HCT116 (cell line): ENCODE data around the gene KNCN. TPM values are rescaled to one million over a fixed set of nuclear protein-coding genes. Genes with fewer than 3 reads are reported as not detected.
A peak's percentile ranks its signal among the peaks of the same experiment; 100 is the strongest.

ENCODE experiments used
- ATAC-seq: fragments of 200-7000 bp; cut with Tn5 transposase; 2 replicates; pipeline ENCODE4 v1.9.1; 2020; ENCODE audit warnings: mild to moderate bottlenecking, moderate library complexity
- BruUV-seq: library from RNA; stranded (reverse); fragments of 400-500 nt; replicated peaks from 2 replicates; lab custom pipeline; 2021; lab: Mats Ljungman, UMichigan
- CTCF ChIA-PET: fragments of 300-600 bp; sonication (Branson Sonifier 250); formaldehyde crosslinking; loops from one replicate; lab custom pipeline; 2021; ENCODE audit warnings: antibody characterized with exemption; lab: Charles Lee
- POLR2A ChIA-PET: fragments of 300-600, 350-600 bp; sonication (Branson Sonifier 250); formaldehyde crosslinking; loops from one replicate; lab custom pipeline; 2021; ENCODE audit warnings: antibody characterized with exemption; lab: Charles Lee
- RAD21 ChIA-PET, 2 experiments: fragments of 300-600 bp; sonication (Branson Sonifier 250); formaldehyde crosslinking; loops; one replicate each; lab custom pipeline; 2023; ENCODE audit warnings: low total read pairs in 2 of 2; ENCODE audit not compliant: uncharacterized antibody in 2 of 2, unreplicated experiment in 2 of 2, low non-redundant PET in 1 of 2; lab: Charles Lee
- DNase-seq: peaks from one replicate; pipeline ENCODE4 v3.0.0-alpha.2; 2010; ENCODE audit warnings: low read depth, low spot score
- H2AFZ ChIP-seq: fragments of 200-600 bp; shearing (Covaris generic), sonication (generic); 2 replicates; pipeline ENCODE4 v1.6.1; 2017; ENCODE audit warnings: low read depth, mixed run types, mixed read lengths, antibody characterized with exemption, low read length; ENCODE audit not compliant: poor library complexity, severe bottlenecking
- H3K27ac ChIP-seq: 2 replicates; pipeline ENCODE4 v1.5.1; 2012; ENCODE audit warnings: low read depth, low read length
- H3K27me3 ChIP-seq: fragments of 200-600 bp; sonication (generic); 2 replicates; pipeline ENCODE4 v1.6.1; 2016; ENCODE audit warnings: mixed run types, low read length, mixed read lengths; ENCODE audit not compliant: insufficient read depth
- H3K36me3 ChIP-seq, 2 experiments: fragments of 200-500 bp in 1 of 2; fragments of 200-600 bp in 1 of 2; sonication (Bioruptor generic) in 1 of 2; sonication (generic) in 1 of 2; 2 replicates each; pipeline versions ENCODE4 v1.5.1 to v1.6.1; 2014 to 2016; ENCODE audit warnings: low read length in 2 of 2, inconsistent platforms in 1 of 2, mixed read lengths in 1 of 2, mixed run types in 1 of 2; ENCODE audit not compliant: insufficient read depth in 2 of 2, control insufficient read depth in 1 of 2
- H3K4me1 ChIP-seq, 2 experiments: fragments of 200-600 bp in 1 of 2; sonication (generic) in 1 of 2; 2 replicates each; pipeline versions ENCODE4 v1.5.1 to v1.6.1; 2012 to 2017; ENCODE audit warnings: low read length in 2 of 2, inconsistent platforms in 1 of 2, mild to moderate bottlenecking in 1 of 2, mixed read lengths in 1 of 2, mixed run types in 1 of 2, moderate library complexity in 1 of 2; ENCODE audit not compliant: insufficient read depth in 2 of 2, control insufficient read depth in 1 of 2
- H3K4me2 ChIP-seq: fragments of 200-600 bp; sonication (generic); 2 replicates; pipeline ENCODE4 v1.6.1; 2017; ENCODE audit warnings: mixed run types, low read length, mixed read lengths
- H3K4me3 ChIP-seq, 2 experiments: fragments of 200-600 bp in 1 of 2; sonication (generic) in 1 of 2; replicated peaks in 1 of 2; 2 replicates each; pipeline ENCODE4 v1.5.1; 2011 to 2016; ENCODE audit warnings: low read length in 2 of 2, control low read depth in 1 of 2, low read depth in 1 of 2, mild to moderate bottlenecking in 1 of 2, mixed read lengths in 1 of 2, mixed run types in 1 of 2
- H3K79me2 ChIP-seq: fragments of 200-600 bp; sonication (generic); 2 replicates; pipeline ENCODE4 v1.6.1; 2017; ENCODE audit warnings: mild to moderate bottlenecking, mixed run types, low read length, moderate library complexity, mixed read lengths; ENCODE audit not compliant: insufficient read depth
- H3K9ac ChIP-seq: fragments of 200-600 bp; sonication (generic); 2 replicates; pipeline ENCODE4 v1.6.1; 2016; ENCODE audit warnings: low read length, mixed read lengths
- H3K9me2 ChIP-seq: fragments of 200-600 bp; sonication (generic), shearing (Covaris generic); 2 replicates; pipeline ENCODE4 v1.6.1; 2017; ENCODE audit warnings: mixed run types, mild to moderate bottlenecking, moderate library complexity; ENCODE audit not compliant: insufficient read depth
- H3K9me3 ChIP-seq, 2 experiments: fragments of 200-500 bp in 1 of 2; fragments of 200-600 bp in 1 of 2; sonication (Bioruptor generic) in 1 of 2; sonication (generic) in 1 of 2; 2 replicates each; pipeline ENCODE4 v1.6.1; 2014 to 2017; ENCODE audit warnings: low read length in 2 of 2, mixed read lengths in 2 of 2, inconsistent platforms in 1 of 2, low read depth in 1 of 2, mild to moderate bottlenecking in 1 of 2, mixed run types in 1 of 2, moderate library complexity in 1 of 2; ENCODE audit not compliant: control insufficient read depth in 1 of 2, insufficient read depth in 1 of 2
- H4K20me1 ChIP-seq: fragments of 200-600 bp; sonication (generic), shearing (Covaris generic); 2 replicates; pipeline ENCODE4 v1.6.1; 2017; ENCODE audit warnings: mixed run types, mild to moderate bottlenecking, moderate library complexity; ENCODE audit not compliant: insufficient read depth
- EGR1 ChIP-seq: IDR thresholded peaks from 2 replicates; pipeline ENCODE4 v1.6.1; 2012; ENCODE audit warnings: low read depth
- SP1 ChIP-seq: IDR thresholded peaks from 2 replicates; pipeline ENCODE4 v1.6.1; 2012; ENCODE audit warnings: low read depth
- TCF7L2 ChIP-seq: IDR thresholded peaks from 2 replicates; pipeline ENCODE4 v1.7.0; 2011; ENCODE audit warnings: borderline replicate concordance, inconsistent platforms; ENCODE audit not compliant: insufficient read depth, insufficient read length; ENCODE audit errors: extremely low read depth
- YY1 ChIP-seq: IDR thresholded peaks from 2 replicates; pipeline ENCODE4 v1.6.1; 2011; ENCODE audit warnings: low read length, low read depth, moderate library complexity, mild to moderate bottlenecking; ENCODE audit not compliant: insufficient replicate concordance; ENCODE audit errors: extremely low read depth
- intact Hi-C: fragments of 100-400 bp; cut with micrococcal nuclease; formaldehyde crosslinking; loops from 2 replicates; pipeline ENCODE4 v1.10.0; 2022
- total RNA-seq: library from RNA; stranded (reverse); gene quantifications from one replicate; pipeline ENCODE4 v1.2.1, GENCODE V29; 2021; ENCODE audit not compliant: unreplicated experiment
- TF ChIP-seq, protein P1 (sequence below): IDR thresholded peaks from 2 replicates; pipeline ENCODE4 v1.6.1; 2011; ENCODE audit warnings: mild to moderate bottlenecking, low read length, moderate library complexity; ENCODE audit not compliant: insufficient replicate concordance; ENCODE audit errors: extremely low read depth

The KNCN gene
- total RNA-seq, 1 experiment from 2014 or later, result not detected

DNA sequence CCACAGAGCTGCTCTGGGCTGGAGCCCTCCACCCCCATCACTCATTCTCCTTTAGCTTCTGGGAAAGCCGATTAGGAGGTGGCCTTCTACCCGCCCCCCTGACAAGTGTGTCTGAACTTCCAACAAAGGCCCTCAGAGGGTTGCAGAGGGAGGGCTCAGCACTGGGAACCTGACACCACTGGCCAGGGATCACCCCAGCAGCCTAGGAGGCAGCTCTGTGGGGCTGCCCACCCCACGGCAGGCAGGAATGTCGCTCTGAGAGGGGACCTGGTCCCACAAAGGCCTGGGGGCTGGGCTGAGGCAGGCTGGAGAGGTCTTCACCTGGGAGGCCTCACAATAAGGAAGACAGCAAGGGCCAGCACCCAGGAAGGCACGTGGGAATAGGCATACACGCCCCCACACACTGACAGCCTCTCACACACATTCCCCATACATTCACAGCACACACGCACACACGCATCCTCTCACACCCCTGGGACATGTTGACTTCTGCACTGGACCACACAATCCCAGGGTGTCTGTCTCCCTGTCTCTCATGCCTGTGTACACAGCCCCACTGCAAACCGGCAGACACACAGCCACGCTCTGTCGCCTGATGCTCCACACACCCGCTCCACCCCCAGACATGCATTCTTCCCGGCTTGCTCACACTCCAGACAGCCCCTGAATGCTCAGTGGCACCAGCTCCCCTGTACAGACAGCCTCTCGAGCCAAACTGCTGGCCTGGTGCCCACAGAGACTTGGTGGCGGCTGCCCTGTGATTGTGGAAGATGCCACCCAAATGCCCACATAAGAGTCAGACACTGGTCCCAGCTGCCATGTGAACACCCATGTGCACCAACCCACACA, 31.2 kb downstream of the KNCN start:
- peak overlapping the region in 1 of 2 experiments; percentile 33; a peak in 2 of 4 replicates for H3K4me3 ChIP-seq
- intact Hi-C loops, result no loop called here
- H3K9ac ChIP-seq, result peak overlapping the region; percentile 38
- no peaks in the 10 kb centered on the region for H3K27me3 ChIP-seq
- ChIA-PET POLR2A (no interaction called here), RAD21 (no interaction called here), CTCF (interaction anchor here (0.6 to 2.6 kb wide), 5 partner anchors 13 to 78 kb away, joined by 3 to 7 read pairs (median 4); no protein-coding TSS in a partner anchor)
- no peaks in the 10 kb centered on the region for H3K9me3 ChIP-seq
- peaks cover 56 to 66% of the 10 kb centered on the region in 2 experiments for H3K4me1 ChIP-seq
- peak; percentile 63 for ATAC-seq
- TF ChIP-seq YY1 (no peak), SP1 (no peak), TCF7L2 (no peak), EGR1 (peak; percentile 72; the same call in 1 of the 2 replicates)
- TF ChIP-seq, protein P1, sequence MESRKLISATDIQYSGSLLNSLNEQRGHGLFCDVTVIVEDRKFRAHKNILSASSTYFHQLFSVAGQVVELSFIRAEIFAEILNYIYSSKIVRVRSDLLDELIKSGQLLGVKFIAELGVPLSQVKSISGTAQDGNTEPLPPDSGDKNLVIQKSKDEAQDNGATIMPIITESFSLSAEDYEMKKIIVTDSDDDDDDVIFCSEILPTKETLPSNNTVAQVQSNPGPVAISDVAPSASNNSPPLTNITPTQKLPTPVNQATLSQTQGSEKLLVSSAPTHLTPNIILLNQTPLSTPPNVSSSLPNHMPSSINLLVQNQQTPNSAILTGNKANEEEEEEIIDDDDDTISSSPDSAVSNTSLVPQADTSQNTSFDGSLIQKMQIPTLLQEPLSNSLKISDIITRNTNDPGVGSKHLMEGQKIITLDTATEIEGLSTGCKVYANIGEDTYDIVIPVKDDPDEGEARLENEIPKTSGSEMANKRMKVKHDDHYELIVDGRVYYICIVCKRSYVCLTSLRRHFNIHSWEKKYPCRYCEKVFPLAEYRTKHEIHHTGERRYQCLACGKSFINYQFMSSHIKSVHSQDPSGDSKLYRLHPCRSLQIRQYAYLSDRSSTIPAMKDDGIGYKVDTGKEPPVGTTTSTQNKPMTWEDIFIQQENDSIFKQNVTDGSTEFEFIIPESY, result no peak
- H3K27ac ChIP-seq, result no peak overlapping the region; the same call in 1 of the 2 replicates
- BruUV-seq, result no TSS peak
- no peaks in the 10 kb centered on the region for H3K79me2 ChIP-seq
- no peaks in the 10 kb centered on the region for H3K9me2 ChIP-seq
- H3K36me3 ChIP-seq, result no peaks in the 10 kb centered on the region
- no peaks in the 10 kb centered on the region for H4K20me1 ChIP-seq
- H3K4me2 ChIP-seq, result peak overlapping the region; percentile 81
- peak overlapping the region; percentile 45 for H2AFZ ChIP-seq
- peak; percentile 23 for DNase-seq
